GM18951 (cell line): Measurements from ENCODE around the gene RREB1.
"Not testable (repeated sequence)": the region's sequence is repeated elsewhere in the genome, so short reads cannot be mapped to it uniquely, and the experiment has no call there.

Experiments
- POLR2A ChIP-seq: IDR thresholded peaks from 4 replicates; pipeline ENCODE4 v1.6.1; 2011; ENCODE audit warnings: mild to moderate bottlenecking; ENCODE audit not compliant: insufficient read length, insufficient read depth; ENCODE audit errors: extremely low read depth
- in situ Hi-C: fragments of 300-500 bp; cut with MboI; formaldehyde crosslinking; loops from one replicate; pipeline ENCODE4 v1.12.0; 2022; ENCODE audit warnings: low sequenced_read_pairs, mixed read lengths, inconsistent platforms; ENCODE audit not compliant: unreplicated experiment

The RREB1 gene

DNA sequence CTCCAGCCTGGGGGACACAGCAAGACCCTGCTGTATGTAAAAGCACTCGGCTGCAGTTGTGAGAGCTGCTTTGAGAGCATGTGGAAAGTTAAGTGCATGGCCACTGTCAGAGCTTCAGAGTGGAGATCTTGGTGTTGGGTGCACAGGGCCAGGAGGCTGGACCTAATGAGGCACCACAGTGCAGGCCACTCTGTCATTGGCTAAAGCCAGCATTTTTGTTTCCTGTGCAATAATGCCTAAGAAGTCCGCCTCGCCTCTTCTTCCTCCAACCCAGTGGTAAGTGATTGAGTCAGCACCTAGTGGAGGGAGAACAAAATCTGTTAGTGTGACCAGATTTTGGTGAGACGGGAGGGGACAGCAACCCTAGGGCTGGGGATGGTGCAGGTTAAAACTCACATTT is 144.6 kb downstream of the RREB1 start:
- in situ Hi-C loops = no loop called here
- TF ChIP-seq POLR2A = no peak

DNA sequence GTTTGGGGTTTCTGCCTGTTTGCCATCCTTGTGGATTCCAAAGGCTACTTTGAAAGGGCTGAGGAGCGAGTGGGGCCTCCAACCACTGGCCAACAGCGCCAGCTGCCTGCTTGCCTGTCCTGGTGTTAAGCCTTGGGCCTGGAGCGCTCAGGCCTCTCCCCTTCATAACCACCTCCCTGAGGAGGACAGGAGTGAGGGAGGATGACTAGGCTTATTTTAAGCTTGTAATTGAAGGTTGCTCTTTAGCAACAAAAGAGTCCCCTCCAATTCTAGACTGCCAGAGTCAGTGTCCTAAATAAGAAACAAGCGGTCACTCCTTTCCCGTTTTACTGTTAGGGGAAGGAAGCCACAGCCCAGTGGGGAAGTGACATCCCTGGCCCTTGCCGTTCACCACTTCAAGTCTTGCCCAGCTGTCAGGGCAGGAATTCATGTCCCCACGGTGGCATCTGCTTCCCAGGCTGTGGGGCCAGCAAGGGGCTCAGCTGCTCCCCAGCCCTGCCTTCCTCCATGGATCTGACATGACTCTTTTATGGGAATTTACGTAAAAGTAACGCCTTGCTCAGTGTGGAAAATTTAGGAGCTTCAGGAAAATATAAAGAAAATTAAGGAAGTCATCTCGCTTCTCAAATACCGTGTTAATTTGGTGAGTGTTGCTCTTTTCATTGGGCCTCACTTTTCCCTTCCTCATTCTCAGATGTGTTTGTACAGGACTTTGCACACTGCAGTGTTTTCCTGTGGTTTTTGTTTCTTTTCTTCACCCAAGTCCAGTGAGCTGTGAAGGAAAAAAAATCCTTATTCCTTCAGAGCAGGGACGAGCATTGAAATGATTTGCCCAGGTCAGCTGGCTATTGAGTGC is 147.4 kb downstream of the RREB1 start:
- in situ Hi-C loops = no loop called here
- no peak for TF ChIP-seq POLR2A

DNA sequence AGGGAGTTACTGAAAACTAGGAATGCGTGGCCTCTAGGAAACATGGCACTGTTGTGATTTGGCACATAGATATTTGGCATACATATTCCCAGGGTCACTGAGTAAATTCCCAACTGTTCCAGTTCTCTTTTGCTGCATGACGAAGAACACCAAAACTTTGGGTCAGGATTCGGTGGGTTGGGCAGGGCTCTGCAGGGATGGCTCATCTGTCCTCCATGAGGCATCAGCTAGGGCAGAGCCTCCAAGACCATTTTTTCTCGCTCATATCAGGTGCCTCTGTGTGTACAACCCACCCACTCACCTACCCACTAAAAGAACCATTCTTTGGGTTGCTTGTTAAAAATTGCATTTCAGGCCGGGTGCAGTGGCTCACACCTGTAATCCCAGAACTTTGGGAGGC is 148.2 kb downstream of the RREB1 start:
- TF ChIP-seq POLR2A = no peak
- in situ Hi-C loops = no loop called here

DNA sequence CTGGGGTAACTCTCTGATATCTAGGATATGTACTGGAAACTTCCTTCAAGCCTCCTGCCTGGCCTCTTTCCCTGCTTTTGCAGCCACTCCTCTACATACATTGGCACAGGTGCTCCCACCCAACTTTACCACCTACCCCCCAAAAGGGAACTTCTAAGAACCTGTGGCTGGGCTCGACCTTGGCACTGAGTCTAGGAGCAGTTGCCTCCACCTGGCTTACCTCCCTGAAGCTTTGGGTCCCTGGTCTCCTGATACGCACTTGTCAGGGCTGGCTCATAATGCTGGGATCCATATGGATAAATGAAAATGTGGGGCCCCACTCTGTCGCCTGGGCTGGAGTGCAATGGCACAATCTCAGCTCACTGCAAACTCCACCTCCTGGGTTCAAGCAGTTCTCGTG is 149.0 kb downstream of the RREB1 start:
- no peak for TF ChIP-seq POLR2A
- in situ Hi-C loops = no loop called here

DNA sequence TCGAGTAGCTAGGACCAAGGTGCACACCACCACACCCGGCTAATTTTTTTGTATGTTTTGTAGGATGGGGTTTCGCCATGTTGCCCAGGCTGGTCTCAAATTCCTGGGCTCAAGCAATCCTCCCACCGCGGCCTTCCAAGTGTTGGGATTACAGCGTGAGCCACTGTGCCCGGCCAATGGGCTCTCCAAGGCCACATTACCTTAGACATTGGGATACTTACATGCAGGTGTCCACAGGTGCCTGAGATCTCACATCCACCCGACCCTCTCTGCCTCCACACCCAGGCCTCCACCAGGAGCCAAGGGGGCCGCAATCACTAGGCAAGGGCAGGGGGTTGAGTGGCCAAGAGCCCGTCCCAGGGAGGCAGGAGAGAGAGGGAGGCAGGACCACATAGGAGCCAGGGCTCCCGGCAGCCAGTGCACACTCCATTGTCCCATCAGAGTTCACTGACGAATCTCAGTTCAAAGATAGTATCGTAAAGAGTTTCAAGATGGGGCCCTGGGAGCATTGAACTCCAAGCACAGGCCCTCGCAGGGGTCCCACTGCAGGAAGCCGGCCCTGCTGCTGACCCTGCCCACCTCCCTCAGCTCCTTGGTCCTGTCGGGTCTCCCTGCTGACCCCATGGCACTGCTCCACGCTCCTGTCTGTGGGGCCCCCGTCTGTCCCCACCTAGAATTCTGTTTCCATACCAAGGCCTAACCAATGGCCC is 149.9 kb downstream of the RREB1 start:
- in situ Hi-C loops = no loop called here
- TF ChIP-seq POLR2A = no peak

DNA sequence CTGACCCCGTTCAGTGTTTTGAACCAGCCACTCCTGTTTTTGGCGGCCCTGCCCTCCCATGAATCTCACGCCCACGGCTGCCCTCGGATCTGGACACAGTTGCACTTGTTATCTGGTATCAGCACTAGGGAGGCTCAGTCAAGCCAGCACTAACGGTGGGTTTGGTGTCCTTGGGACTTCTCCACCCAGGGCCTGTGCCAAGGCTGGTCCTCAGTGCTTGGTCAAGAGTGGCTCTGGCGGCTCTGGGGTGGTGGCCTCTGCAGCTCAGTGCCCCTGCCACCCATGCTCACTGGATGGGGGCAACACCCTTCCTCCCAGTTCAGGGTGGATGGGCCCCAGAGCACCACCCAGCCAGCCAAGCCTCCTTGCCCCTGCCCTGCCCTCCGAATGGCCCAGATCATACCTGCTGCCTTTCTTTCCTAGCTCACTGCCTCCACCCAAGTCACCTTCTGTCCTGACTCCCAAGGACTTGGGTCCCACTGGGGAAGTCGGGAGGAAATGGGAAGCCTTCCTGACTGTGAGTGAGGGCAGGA is 150.5 kb downstream of the RREB1 start:
- in situ Hi-C loops = no loop called here
- no peak for TF ChIP-seq POLR2A

DNA sequence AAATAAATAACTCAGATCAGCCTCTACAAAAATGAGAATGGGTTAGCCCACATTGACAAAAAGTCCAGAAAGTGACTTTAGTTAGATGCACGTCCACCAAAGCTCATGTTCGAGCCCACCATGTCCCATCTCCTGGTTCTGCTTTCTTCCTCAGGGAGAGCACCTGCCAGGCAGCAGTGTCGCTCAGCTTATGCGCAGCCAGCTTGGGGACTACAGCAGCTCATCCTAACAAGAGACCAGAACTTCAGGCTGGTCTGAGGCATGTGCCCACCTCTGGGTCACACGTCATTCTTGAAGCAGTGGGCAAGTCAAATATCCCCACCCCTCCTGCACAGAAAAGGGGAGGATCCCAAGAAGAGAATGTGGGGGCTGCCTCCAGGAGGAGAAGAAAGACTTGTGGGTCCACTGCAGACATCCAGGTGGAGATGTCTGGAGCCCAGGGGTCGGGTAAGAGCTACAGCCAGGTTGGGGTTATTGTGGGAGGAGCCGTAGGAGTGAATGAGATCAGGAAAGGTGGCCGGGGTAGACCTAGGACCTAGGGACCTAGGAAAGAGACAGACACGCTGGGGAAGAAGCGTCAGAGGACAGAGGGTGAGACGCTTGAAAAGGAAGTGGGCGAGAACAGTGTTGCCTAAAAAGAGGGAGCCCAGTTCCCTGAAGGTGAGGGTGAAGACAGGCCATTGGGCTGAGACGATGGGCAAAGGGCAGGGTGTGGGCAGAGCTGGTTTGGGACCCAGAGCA is 152.7 kb downstream of the RREB1 start:
- in situ Hi-C loops = no loop called here

DNA sequence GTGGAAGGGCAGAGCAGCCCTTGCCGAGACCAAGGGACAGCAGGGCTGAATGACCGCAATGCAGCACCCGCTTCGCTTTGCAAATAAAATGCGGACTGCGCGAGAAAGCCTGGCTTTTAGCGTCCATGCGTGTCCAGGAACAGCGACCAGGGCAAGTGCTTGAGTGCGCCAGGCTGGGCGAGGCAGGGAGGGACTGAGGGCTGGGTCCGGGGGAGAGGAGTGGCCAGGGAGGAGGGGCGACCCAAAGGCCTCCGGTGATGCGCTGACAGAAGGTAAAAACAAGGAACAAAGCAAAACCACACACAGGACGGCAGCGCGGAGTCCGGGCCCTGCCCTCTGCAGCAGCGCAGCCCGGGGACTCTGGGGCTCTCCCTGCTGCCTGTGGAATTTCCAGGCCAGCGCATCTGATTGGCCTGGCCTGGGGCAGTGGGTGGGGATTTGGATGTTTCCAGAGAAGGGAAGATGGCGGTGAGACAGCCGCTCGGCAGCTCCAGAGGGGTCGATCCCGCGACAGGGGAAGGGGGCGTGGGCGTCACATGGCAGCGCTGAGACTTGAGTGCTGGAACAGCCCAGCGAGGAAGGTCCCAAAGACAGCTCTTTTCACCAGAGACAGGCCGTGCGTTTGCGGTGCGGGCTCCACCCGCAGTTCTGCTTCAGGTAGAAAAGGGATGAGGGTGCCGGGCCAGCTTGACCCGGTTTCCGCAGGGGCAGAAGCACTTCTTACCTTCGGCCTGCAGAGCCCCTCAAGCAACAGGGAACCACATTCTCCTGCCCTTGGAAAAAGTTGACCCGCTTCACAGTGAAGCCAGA is 153.5 kb downstream of the RREB1 start:
- in situ Hi-C loops = no loop called here
- TF ChIP-seq POLR2A = no peak

More for the DNA sequence above, 152.7 kb downstream of the RREB1 start:
- TF ChIP-seq POLR2A = no peak

DNA sequence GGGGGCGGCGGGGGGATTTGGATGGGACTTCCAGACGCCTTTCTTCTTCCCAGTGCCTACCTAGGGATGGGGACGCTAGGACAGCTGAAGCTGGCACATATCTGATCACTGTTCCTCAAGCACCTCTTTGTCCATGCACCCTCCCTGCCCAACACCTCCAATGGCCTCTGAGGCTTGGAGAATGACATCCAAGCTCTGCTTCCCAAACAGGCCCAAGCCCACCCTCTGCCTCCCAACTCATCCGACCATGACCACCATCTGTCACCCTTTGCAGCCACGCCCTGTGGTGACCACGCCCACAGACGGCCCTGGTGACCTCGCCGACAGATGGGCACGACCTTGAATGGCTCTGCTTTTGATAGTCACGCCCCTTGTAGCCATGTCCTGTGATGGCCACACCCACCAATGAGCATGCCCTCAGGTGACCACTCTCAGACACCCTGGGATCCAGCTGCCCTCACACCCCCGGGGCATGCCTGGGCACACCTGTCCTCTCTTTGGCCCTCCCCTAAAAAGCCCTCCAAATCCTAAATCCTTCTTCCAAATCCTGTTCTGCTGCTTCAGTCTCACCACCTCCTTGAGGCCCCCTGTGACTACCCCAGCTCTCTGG is 154.2 kb downstream of the RREB1 start:
- in situ Hi-C loops = no loop called here
- no peak for TF ChIP-seq POLR2A

DNA sequence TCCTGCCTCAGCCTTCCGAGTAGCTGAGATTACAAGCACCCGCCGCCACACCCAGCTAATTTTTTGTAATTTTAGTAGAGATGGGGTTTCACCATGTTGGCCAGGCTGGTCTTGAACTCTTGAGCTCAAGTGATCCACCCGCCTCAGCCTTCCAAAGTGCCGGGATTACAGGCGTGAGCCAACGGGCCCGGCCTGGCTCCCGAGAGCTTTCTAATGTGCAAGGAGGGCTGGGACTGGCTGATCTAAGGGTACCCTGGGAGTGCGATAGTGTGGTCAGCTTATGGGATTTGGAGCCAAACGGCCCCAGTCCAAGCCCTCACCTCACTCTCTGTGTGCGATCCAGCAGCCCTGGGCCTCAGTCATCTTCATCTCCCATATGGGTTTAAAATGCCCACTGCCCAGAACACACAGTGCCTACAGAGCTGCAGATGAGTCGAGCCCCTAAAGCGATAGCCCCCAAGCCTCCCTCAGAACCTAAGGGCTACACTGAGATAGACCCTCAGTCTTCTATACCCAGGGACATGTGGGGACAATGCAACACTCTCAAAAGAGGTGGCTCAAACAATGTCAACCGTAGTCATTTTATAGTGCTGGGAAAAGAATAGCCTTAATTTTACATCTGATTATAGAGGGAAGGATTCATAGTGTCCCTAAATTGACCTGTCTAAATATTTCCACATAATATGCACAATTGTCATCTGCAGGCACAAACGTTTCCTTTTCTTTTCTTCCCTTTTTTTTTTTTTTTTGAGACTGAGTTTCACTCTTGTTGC is 155.2 kb downstream of the RREB1 start:
- in situ Hi-C loops = no loop called here
- no peak for TF ChIP-seq POLR2A

DNA sequence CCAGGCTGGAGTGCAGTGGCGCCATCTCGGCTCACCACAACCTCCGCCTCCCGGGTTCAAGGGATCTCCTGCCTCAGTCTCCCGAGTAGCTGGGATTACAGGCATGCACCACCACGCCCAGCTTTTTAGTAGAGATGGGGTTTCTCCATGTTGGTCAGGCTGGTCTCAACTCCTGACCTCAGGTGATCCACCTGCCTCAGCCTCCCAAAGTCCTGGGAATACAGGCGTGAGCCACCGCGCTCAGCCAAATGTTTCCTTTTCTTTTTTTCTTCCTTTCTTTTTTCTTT is 155.7 kb downstream of the RREB1 start:
- in situ Hi-C loops = not testable (repeated sequence)

DNA sequence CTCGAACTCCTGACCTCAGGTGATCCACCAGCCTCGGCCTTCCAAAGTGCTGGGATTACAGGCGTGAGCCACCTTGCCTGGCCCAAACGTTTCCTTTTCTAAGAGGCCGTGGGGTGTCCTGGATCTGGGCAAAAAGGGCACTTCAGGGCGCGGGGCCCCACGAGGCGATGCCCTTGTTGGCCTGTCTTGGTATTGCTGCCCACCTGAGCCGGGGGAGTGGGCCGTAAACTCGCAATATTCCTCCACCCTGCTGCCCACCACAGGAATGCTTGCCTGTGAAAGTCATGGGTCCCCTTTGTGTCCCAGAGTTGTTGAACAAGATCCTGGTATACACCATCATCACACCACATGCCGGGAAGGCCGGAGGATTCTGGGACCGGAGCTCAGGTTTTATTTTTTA is 156.3 kb downstream of the RREB1 start:
- in situ Hi-C loops = no loop called here
- no peak for TF ChIP-seq POLR2A
